Liver (tissue), 9 donors: ENCODE results near the gene PPIC. TPM values are rescaled to one million over a fixed set of nuclear protein-coding genes. Genes with fewer than 3 reads are reported as not detected.

Source experiments
- DNase-seq: peaks from one replicate; pipeline ENCODE4 v3.0.0-alpha.2; 2017; ENCODE audit warnings: low spot score
- H3K27ac ChIP-seq, 2 donors: one replicate each; pipeline ENCODE4 v1.7.0; 2013; ENCODE audit warnings: inconsistent platforms in 2 of 2, low read length in 2 of 2, control low read depth in 1 of 2, low read depth in 1 of 2, mild to moderate bottlenecking in 1 of 2
- H3K27me3 ChIP-seq, 4 donors: one replicate each; pipeline versions ENCODE4 v1.6.1 to v1.7.0; 2013; ENCODE audit warnings: low read length in 3 of 4, inconsistent platforms in 1 of 4, mild to moderate bottlenecking in 1 of 4, moderate library complexity in 1 of 4; ENCODE audit not compliant: control insufficient read depth in 4 of 4, insufficient read depth in 4 of 4
- H3K36me3 ChIP-seq, 4 donors: one replicate each; pipeline versions ENCODE4 v1.6.1 to v1.7.0; 2013; ENCODE audit warnings: low read length in 3 of 4, mild to moderate bottlenecking in 3 of 4, low read depth in 1 of 4, moderate library complexity in 1 of 4; ENCODE audit not compliant: control insufficient read depth in 4 of 4, insufficient read depth in 3 of 4
- H3K4me1 ChIP-seq, 4 donors: one replicate each; pipeline versions ENCODE4 v1.6.1 to v1.7.0; 2013; ENCODE audit warnings: low read length in 3 of 4, mild to moderate bottlenecking in 3 of 4, moderate library complexity in 1 of 4; ENCODE audit not compliant: control insufficient read depth in 4 of 4, insufficient read depth in 4 of 4
- H3K4me3 ChIP-seq, 3 donors: one replicate each; pipeline versions ENCODE4 v1.6.1 to v1.7.0; 2013; ENCODE audit warnings: low read length in 3 of 3, control low read depth in 1 of 3, low read depth in 1 of 3, mild to moderate bottlenecking in 1 of 3
- H3K9ac ChIP-seq, 2 donors: one replicate each; pipeline ENCODE4 v1.7.0; 2013; ENCODE audit warnings: low read length in 2 of 2, mild to moderate bottlenecking in 2 of 2, moderate library complexity in 2 of 2, control low read depth in 1 of 2, low read depth in 1 of 2
- H3K9me3 ChIP-seq, 4 donors: one replicate each; pipeline versions ENCODE4 v1.6.1 to v1.7.0; 2013; ENCODE audit warnings: low read length in 3 of 4; ENCODE audit not compliant: control insufficient read depth in 4 of 4
- EGR1 ChIP-seq, 2 donors: IDR thresholded peaks; 2 replicates each; pipeline ENCODE4 v1.6.1; 2016 to 2018; ENCODE audit warnings: antibody characterized with exemption in 2 of 2, low read depth in 2 of 2
- FOXA1 ChIP-seq: IDR thresholded peaks from 2 replicates; pipeline ENCODE4 v1.6.1; 2016; ENCODE audit warnings: antibody characterized with exemption
- FOXA2 ChIP-seq: IDR thresholded peaks from 2 replicates; pipeline ENCODE4 v1.6.1; 2016; ENCODE audit warnings: antibody characterized with exemption
- GABPA ChIP-seq, 2 donors: IDR thresholded peaks in 1 of 2; conservative IDR thresholded peaks in 1 of 2; 2 replicates each; pipeline ENCODE4 v1.6.1; 2016; ENCODE audit warnings: antibody characterized with exemption in 2 of 2, mild to moderate bottlenecking in 1 of 2, moderate library complexity in 1 of 2
- HNF4A ChIP-seq, 2 donors: conservative IDR thresholded peaks; 2 replicates each; pipeline ENCODE4 v1.6.1; 2016; ENCODE audit warnings: antibody characterized with exemption in 2 of 2, mild to moderate bottlenecking in 2 of 2
- HNF4G ChIP-seq: IDR thresholded peaks from 2 replicates; pipeline ENCODE4 v1.6.1; 2016; ENCODE audit warnings: antibody characterized with exemption
- JUND ChIP-seq, 2 donors: IDR thresholded peaks; 2 replicates each; pipeline ENCODE4 v1.6.1; 2016; ENCODE audit warnings: antibody characterized with exemption in 2 of 2
- NR2F2 ChIP-seq: IDR thresholded peaks from 2 replicates; pipeline ENCODE4 v1.6.1; 2016; ENCODE audit warnings: antibody characterized with exemption
- RAD21 ChIP-seq, 2 donors: IDR thresholded peaks; 2 replicates each; pipeline ENCODE4 v1.6.1; 2016; ENCODE audit warnings: antibody characterized with exemption in 2 of 2, mild to moderate bottlenecking in 2 of 2
- RXRA ChIP-seq, 2 donors: IDR thresholded peaks; 2 replicates each; pipeline ENCODE4 v1.6.1; 2017 to 2018; ENCODE audit warnings: antibody characterized with exemption in 2 of 2, mild to moderate bottlenecking in 1 of 2
- SP1 ChIP-seq: IDR thresholded peaks from 2 replicates; pipeline ENCODE4 v1.6.1; 2018; ENCODE audit warnings: antibody characterized with exemption, mild to moderate bottlenecking
- TAF1 ChIP-seq: conservative IDR thresholded peaks from 2 replicates; pipeline ENCODE4 v1.6.1; 2016; ENCODE audit warnings: antibody characterized with exemption, mild to moderate bottlenecking
- YY1 ChIP-seq: IDR thresholded peaks from 2 replicates; pipeline ENCODE4 v1.6.1; 2016; ENCODE audit warnings: antibody characterized with exemption, mild to moderate bottlenecking
- ZBTB33 ChIP-seq: IDR thresholded peaks from 2 replicates; pipeline ENCODE4 v1.6.1; 2016; ENCODE audit warnings: antibody characterized with exemption
- polyA plus RNA-seq, 2 donors: library from polyadenylated mRNA; stranded (reverse) in 1 of 2; unstranded in 1 of 2; fragments of 200-250 nt in 1 of 2; fragments of >200 nt in 1 of 2; fragmentation: Nextera tagmentation in 1 of 2; extraction: Ambion mirVana in 1 of 2; gene quantifications; one replicate each; pipeline versions ENCODE4 v1.2.1 to v1.2.3, GENCODE V29; 2013 to 2015
- total RNA-seq, 2 donors: library from RNA; depleted of rRNA; stranded (reverse); fragments of >200 nt; gene quantifications; one replicate each; pipeline ENCODE4 v1.2.3, GENCODE V29; 2014
- TF ChIP-seq, protein P1 (sequence below): IDR thresholded peaks from 2 replicates; pipeline ENCODE4 v1.6.1; 2016; ENCODE audit warnings: antibody characterized with exemption, mild to moderate bottlenecking
- TF ChIP-seq, protein P2 (sequence below): IDR thresholded peaks from 2 replicates; pipeline ENCODE4 v1.6.1; 2016; ENCODE audit warnings: antibody characterized with exemption
- TF ChIP-seq, protein P3 (sequence below): fragments of 150-350 bp; IDR thresholded peaks from 2 replicates; pipeline ENCODE4 v1.5.1; 2017; ENCODE audit warnings: improper control_type of control experiment, low read depth, low read length; ENCODE audit not compliant: missing input control
- donor health status: healthy.
- donor health status: healthy.
- donor health status: healthy.
- donor health status: healthy.
- donor health status: healthy.

Gene PPIC
- total and polyA plus RNA-seq, 4 donors = 13.3 to 26.3 (median 17.3) TPM

DNA sequence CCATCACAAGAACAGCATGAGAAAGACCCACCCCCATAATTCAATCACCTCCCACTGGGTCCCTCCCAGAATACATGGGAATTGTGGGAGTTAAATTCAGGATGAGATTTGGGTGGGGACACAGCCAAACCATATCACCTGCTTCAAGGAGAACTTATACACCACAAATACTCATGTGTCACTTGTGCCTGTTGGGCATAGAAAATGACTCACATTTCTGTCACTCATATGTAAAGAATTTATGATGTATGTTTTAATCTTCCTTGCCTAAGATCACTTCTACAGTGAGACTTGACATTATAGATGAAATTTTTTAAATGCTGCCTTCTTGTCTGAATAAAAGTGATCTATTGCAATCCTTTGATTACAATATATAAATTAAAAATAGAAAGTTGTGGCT lies 29.5 kb upstream of the PPIC start:
- no peak for DNase-seq
- TF ChIP-seq RXRA (IDR thresholded peaks at IDR 0.05) = no peak
- TF ChIP-seq RAD21 (IDR thresholded peaks at IDR 0.05) = no peak
- TF ChIP-seq, protein P1, sequence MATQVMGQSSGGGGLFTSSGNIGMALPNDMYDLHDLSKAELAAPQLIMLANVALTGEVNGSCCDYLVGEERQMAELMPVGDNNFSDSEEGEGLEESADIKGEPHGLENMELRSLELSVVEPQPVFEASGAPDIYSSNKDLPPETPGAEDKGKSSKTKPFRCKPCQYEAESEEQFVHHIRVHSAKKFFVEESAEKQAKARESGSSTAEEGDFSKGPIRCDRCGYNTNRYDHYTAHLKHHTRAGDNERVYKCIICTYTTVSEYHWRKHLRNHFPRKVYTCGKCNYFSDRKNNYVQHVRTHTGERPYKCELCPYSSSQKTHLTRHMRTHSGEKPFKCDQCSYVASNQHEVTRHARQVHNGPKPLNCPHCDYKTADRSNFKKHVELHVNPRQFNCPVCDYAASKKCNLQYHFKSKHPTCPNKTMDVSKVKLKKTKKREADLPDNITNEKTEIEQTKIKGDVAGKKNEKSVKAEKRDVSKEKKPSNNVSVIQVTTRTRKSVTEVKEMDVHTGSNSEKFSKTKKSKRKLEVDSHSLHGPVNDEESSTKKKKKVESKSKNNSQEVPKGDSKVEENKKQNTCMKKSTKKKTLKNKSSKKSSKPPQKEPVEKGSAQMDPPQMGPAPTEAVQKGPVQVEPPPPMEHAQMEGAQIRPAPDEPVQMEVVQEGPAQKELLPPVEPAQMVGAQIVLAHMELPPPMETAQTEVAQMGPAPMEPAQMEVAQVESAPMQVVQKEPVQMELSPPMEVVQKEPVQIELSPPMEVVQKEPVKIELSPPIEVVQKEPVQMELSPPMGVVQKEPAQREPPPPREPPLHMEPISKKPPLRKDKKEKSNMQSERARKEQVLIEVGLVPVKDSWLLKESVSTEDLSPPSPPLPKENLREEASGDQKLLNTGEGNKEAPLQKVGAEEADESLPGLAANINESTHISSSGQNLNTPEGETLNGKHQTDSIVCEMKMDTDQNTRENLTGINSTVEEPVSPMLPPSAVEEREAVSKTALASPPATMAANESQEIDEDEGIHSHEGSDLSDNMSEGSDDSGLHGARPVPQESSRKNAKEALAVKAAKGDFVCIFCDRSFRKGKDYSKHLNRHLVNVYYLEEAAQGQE = no peak
- no peak for TF ChIP-seq HNF4A (conservative IDR thresholded peaks at IDR 0.05)
- no peak for TF ChIP-seq EGR1 (IDR thresholded peaks at IDR 0.05; ENCODE audit: low read depth in 2 of 2)
- no peak for TF ChIP-seq HNF4G
- TF ChIP-seq NR2F2 = no peak
- TF ChIP-seq, protein P2, sequence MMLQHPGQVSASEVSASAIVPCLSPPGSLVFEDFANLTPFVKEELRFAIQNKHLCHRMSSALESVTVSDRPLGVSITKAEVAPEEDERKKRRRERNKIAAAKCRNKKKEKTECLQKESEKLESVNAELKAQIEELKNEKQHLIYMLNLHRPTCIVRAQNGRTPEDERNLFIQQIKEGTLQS = no peak
- TF ChIP-seq SP1 = no peak
- no peak for TF ChIP-seq GABPA (IDR thresholded peaks at IDR 0.05 in 1 of 2, conservative IDR thresholded peaks at IDR 0.05 in 1 of 2)
- no peak for TF ChIP-seq YY1
- no peak for TF ChIP-seq TAF1
- TF ChIP-seq FOXA1 = no peak
- TF ChIP-seq FOXA2 = no peak
- TF ChIP-seq ZBTB33 = no peak
- TF ChIP-seq, protein P3, sequence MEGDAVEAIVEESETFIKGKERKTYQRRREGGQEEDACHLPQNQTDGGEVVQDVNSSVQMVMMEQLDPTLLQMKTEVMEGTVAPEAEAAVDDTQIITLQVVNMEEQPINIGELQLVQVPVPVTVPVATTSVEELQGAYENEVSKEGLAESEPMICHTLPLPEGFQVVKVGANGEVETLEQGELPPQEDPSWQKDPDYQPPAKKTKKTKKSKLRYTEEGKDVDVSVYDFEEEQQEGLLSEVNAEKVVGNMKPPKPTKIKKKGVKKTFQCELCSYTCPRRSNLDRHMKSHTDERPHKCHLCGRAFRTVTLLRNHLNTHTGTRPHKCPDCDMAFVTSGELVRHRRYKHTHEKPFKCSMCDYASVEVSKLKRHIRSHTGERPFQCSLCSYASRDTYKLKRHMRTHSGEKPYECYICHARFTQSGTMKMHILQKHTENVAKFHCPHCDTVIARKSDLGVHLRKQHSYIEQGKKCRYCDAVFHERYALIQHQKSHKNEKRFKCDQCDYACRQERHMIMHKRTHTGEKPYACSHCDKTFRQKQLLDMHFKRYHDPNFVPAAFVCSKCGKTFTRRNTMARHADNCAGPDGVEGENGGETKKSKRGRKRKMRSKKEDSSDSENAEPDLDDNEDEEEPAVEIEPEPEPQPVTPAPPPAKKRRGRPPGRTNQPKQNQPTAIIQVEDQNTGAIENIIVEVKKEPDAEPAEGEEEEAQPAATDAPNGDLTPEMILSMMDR = no peak
- H3K27me3 ChIP-seq = peaks cover 0 to 4% (median 1%) of the 10 kb centered on the region in 4 donors
- H3K4me3 ChIP-seq = no peak overlapping the region
- H3K9ac ChIP-seq = no peak overlapping the region
- H3K27ac ChIP-seq = no peak overlapping the region
- H3K4me1 ChIP-seq = no peaks in the 10 kb centered on the region
- peaks cover 0 to 5% (median 4%) of the 10 kb centered on the region in 4 donors for H3K9me3 ChIP-seq
- no peaks in the 10 kb centered on the region for H3K36me3 ChIP-seq

- Histone ChIP-seq H3K9ac (no peak overlapping the region), H3K9me3 (peaks cover 1 to 12% (median 6%) of the 10 kb centered on the region in 4 donors), H3K27ac (no peak overlapping the region), H3K4me3 (no peak overlapping the region), H3K27me3 (peaks cover 0 to 4% (median 0%) of the 10 kb centered on the region in 4 donors), H3K4me1 (no peaks in the 10 kb centered on the region), H3K36me3 (no peaks in the 10 kb centered on the region)
- DNase-seq = no peak
- TF ChIP-seq RXRA (IDR thresholded peaks at IDR 0.05) (no peak), TAF1 (no peak), ZBTB33 (no peak), FOXA1 (no peak), NR2F2 (no peak), HNF4G (no peak), EGR1 (IDR thresholded peaks at IDR 0.05; ENCODE audit: low read depth in 2 of 2) (no peak), JUND (IDR thresholded peaks at IDR 0.05) (no peak), YY1 (no peak)
- TF ChIP-seq, protein P3 = no peak
Observed at GRCh38 chr5:123059455-123059854, 22.9 kb upstream of the PPIC start.
